HL-60 (cell line): ENCODE data around the gene GPR33.

Experiments
- GABPA ChIP-seq: IDR thresholded peaks from 2 replicates; pipeline ENCODE4 v1.6.1; 2012; ENCODE audit warnings: low read depth
- POLR2AphosphoS5 ChIP-seq: IDR thresholded peaks from 2 replicates; pipeline ENCODE4 v1.6.1; 2012; ENCODE audit warnings: low read depth
- SPI1 ChIP-seq: IDR thresholded peaks from 2 replicates; pipeline ENCODE4 v1.6.1; 2012; ENCODE audit warnings: low read depth, mild to moderate bottlenecking, borderline replicate concordance
- TF ChIP-seq, protein P1 (sequence below): IDR thresholded peaks from one replicate; pipeline ENCODE4 v1.5.1; 2011; ENCODE audit warnings: low read length, control low read depth, inconsistent platforms; ENCODE audit not compliant: insufficient read depth
- TF ChIP-seq, protein P2 (sequence below): IDR thresholded peaks from 2 replicates; pipeline ENCODE4 v1.6.1; 2012; ENCODE audit warnings: low read depth; ENCODE audit not compliant: insufficient replicate concordance

DNA sequence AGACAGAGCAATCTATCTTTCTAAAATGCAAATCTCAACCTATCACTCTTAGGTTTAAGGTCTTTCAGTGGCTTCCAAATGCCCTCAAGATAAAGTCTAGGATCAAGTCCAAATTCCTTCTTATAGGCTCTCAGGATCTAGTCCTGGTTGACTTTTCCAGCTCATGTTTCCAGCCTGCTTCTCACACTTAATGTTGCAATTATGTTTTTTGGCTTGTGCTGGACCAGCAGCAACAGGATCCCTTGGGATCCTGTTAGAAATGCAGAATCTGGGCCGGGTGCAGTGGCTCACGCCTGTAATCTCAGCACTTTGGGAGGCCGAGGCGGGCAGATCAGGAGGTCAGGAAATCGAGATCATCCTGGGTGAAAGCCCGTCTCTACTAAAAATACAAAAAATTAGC lies 10.6 kb downstream of the GPR33 start:
- TF ChIP-seq, protein P1, sequence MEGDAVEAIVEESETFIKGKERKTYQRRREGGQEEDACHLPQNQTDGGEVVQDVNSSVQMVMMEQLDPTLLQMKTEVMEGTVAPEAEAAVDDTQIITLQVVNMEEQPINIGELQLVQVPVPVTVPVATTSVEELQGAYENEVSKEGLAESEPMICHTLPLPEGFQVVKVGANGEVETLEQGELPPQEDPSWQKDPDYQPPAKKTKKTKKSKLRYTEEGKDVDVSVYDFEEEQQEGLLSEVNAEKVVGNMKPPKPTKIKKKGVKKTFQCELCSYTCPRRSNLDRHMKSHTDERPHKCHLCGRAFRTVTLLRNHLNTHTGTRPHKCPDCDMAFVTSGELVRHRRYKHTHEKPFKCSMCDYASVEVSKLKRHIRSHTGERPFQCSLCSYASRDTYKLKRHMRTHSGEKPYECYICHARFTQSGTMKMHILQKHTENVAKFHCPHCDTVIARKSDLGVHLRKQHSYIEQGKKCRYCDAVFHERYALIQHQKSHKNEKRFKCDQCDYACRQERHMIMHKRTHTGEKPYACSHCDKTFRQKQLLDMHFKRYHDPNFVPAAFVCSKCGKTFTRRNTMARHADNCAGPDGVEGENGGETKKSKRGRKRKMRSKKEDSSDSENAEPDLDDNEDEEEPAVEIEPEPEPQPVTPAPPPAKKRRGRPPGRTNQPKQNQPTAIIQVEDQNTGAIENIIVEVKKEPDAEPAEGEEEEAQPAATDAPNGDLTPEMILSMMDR: no peak
- no peak for TF ChIP-seq POLR2AphosphoS5
- TF ChIP-seq, protein P2, sequence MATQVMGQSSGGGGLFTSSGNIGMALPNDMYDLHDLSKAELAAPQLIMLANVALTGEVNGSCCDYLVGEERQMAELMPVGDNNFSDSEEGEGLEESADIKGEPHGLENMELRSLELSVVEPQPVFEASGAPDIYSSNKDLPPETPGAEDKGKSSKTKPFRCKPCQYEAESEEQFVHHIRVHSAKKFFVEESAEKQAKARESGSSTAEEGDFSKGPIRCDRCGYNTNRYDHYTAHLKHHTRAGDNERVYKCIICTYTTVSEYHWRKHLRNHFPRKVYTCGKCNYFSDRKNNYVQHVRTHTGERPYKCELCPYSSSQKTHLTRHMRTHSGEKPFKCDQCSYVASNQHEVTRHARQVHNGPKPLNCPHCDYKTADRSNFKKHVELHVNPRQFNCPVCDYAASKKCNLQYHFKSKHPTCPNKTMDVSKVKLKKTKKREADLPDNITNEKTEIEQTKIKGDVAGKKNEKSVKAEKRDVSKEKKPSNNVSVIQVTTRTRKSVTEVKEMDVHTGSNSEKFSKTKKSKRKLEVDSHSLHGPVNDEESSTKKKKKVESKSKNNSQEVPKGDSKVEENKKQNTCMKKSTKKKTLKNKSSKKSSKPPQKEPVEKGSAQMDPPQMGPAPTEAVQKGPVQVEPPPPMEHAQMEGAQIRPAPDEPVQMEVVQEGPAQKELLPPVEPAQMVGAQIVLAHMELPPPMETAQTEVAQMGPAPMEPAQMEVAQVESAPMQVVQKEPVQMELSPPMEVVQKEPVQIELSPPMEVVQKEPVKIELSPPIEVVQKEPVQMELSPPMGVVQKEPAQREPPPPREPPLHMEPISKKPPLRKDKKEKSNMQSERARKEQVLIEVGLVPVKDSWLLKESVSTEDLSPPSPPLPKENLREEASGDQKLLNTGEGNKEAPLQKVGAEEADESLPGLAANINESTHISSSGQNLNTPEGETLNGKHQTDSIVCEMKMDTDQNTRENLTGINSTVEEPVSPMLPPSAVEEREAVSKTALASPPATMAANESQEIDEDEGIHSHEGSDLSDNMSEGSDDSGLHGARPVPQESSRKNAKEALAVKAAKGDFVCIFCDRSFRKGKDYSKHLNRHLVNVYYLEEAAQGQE: no peak
- no peak for TF ChIP-seq SPI1
- no peak for TF ChIP-seq GABPA
